Thyroid gland (tissue), 4 donors: ENCODE results near the gene BBLN. TPM values are rescaled to one million over a fixed set of nuclear protein-coding genes. Genes with fewer than 3 reads are reported as not detected.

Source experiments
- DNase-seq, 2 donors: peaks; one replicate each; pipeline ENCODE4 v3.0.0-alpha.2; 2019
- H3K27ac ChIP-seq, 3 donors: fragments of 200-600 bp; sonication (generic); 1 replicate in 2 of 3; 2 replicates in 1 of 3; pipeline ENCODE4 v1.5.1; 2016 to 2019; ENCODE audit warnings: mild to moderate bottlenecking in 1 of 3, moderate library complexity in 1 of 3
- H3K27me3 ChIP-seq: fragments of 200-600 bp; sonication (generic); one replicate; pipeline ENCODE4 v1.5.1; 2019
- H3K36me3 ChIP-seq, 2 donors: fragments of 200-600 bp; sonication (generic); one replicate each; pipeline ENCODE4 v1.5.1; 2016 to 2019
- H3K4me1 ChIP-seq, 2 donors: fragments of 200-600 bp; sonication (generic); one replicate each; pipeline ENCODE4 v1.5.1; 2017 to 2019
- H3K4me3 ChIP-seq, 3 donors: fragments of 200-600 bp; sonication (generic); replicated peaks in 1 of 3; 1 replicate in 2 of 3; 2 replicates in 1 of 3; pipeline ENCODE4 v1.5.1; 2016; ENCODE audit warnings: mild to moderate bottlenecking in 1 of 3
- H3K9me3 ChIP-seq: fragments of 200-600 bp; sonication (generic); one replicate; pipeline ENCODE4 v1.5.1; 2017
- CTCF ChIP-seq, 6 experiments: fragments of 200-600 bp in 3 of 6; fragments of 450-650 bp in 3 of 6; sonication (generic) in 3 of 6; IDR thresholded peaks; one replicate each; pipeline ENCODE4 v1.5.1; 2016 to 2019; ENCODE audit warnings: antibody characterized with exemption in 6 of 6, mild to moderate bottlenecking in 2 of 6, inconsistent platforms in 1 of 6, moderate library complexity in 1 of 6
- POLR2A ChIP-seq, 2 donors: fragments of 450-650 bp; IDR thresholded peaks; one replicate each; pipeline ENCODE4 v1.6.1; 2017; ENCODE audit warnings: antibody characterized with exemption in 2 of 2, mild to moderate bottlenecking in 2 of 2, moderate library complexity in 1 of 2
- WGBS, 2 donors: methylation state at CpG; one replicate each; pipeline ENCODE4 v1.1.5; 2017; 5-methylcytosine and 5-hydroxymethylcytosine counted together
- intact Hi-C: fragments of 100-400 bp; cut with DNase I; formaldehyde crosslinking; loops from one replicate; pipeline ENCODE4 v1.15.1; 2023
- total RNA-seq, 4 donors: library from RNA; depleted of rRNA; stranded (reverse); fragments of >200 nt; gene quantifications; one replicate each; pipeline ENCODE4 v1.2.3, GENCODE V29; 2016

Gene BBLN
- total RNA-seq, 4 donors from 2014 or later: 98.1 to 204 (median 172) TPM

GRCh38 chr9:128115187-128116103, 44.6 kb upstream of the BBLN start:
- Histone ChIP-seq H3K36me3 (peaks cover 0 to 3% of the 10 kb centered on the region in 2 donors), H3K9me3 (no peaks in the 10 kb centered on the region), H3K27ac (no peak overlapping the region), H3K27me3 (no peaks in the 10 kb centered on the region), H3K4me1 (peaks cover 0 to 5% of the 10 kb centered on the region in 2 donors), H3K4me3 (no peak overlapping the region)
- 92 to 94% methylated on average over 22 to 25 of the region's 26 CpGs for WGBS, 2 donors
- peak; percentile 32 to 50 for DNase-seq
- intact Hi-C loops: loop anchor here (5.0 kb wide), 2 partner anchors 78 to 168 kb away; no protein-coding TSS in a partner anchor
- TF ChIP-seq POLR2A (IDR thresholded peaks at IDR 0.05) (no peak), CTCF (IDR thresholded peaks at IDR 0.05) (no peak)

DNA sequence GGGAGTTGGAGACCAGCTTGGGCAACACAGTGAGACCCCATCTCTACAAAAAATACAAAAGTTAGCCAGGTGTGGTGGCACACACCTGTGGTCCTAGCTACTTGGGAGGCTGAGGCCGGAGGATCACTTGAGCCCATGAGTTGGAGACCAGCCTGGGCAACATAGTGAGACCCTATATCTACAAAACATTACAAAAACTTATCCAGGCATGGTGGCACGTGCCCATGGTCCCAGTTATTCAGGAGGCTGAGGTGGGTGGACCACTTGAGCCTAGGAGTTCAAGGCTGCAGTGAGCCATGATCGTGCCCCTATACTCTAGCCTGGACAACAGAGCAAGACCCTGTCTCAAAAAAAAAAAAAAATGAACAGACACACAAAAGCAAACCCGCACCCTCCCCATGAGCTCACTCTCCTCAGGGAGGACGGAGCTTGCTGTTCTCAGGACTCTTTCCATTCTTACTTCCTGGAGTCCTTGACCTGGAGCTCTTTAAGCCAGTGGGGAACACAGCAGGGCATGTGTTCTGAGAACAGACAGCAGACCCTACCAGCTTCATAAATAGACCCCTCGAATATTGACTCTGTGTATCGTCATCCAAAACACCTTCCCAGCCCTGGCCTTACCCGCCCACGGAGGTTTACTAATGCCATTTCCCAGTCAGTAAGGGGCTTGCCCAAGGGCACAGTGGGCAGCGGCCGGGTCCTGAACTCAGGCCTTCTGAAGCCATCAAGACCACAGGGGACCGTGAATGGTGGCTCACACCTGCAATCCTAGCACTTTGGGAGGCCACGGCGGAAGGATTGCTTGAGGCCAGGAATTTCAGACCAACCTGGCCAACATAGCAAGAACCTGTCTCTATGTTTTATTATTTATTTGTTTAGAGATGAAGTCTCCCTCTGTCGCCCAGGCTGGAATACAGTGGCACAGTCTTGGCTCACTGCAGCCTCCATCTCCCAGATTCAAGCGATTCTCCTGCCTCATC, 43.7 kb upstream of the BBLN start:
- intact Hi-C loops: loop anchor here (5.0 kb wide), 2 partner anchors 79 to 169 kb away; no protein-coding TSS in a partner anchor
- no peaks in the 10 kb centered on the region for H3K9me3 ChIP-seq
- H3K4me1 ChIP-seq: peaks cover 0 to 5% of the 10 kb centered on the region in 2 donors
- no peak for DNase-seq
- 87 to 90% methylated on average over 16 of the region's 16 CpGs for whole genome bisulfite sequencing, 2 donors
- H3K36me3 ChIP-seq: peaks cover 0 to 12% of the 10 kb centered on the region in 2 donors
- no peak overlapping the region for H3K4me3 ChIP-seq
- TF ChIP-seq POLR2A (IDR thresholded peaks at IDR 0.05): no peak
- no peak for TF ChIP-seq CTCF (IDR thresholded peaks at IDR 0.05)
- H3K27ac ChIP-seq: no peak overlapping the region
- H3K27me3 ChIP-seq: no peaks in the 10 kb centered on the region

GRCh38 chr9:128117613-128118471, 42.2 kb upstream of the BBLN start:
- TF ChIP-seq CTCF (IDR thresholded peaks at IDR 0.05): peak; percentile 100
- TF ChIP-seq POLR2A (IDR thresholded peaks at IDR 0.05): no peak
- Histone ChIP-seq H3K9me3 (no peaks in the 10 kb centered on the region), H3K4me3 (no peak overlapping the region), H3K27ac (no peak overlapping the region), H3K27me3 (no peaks in the 10 kb centered on the region), H3K36me3 (peaks cover 14 to 24% of the 10 kb centered on the region in 2 donors), H3K4me1 (peaks cover 0 to 5% of the 10 kb centered on the region in 2 donors)
- intact Hi-C loops: loop anchor here (5.0 kb wide), 2 partner anchors 81 to 171 kb away; no protein-coding TSS in a partner anchor
- peak; percentile 92 to 95 for DNase-seq
- 9 to 14% methylated on average over 20 to 25 of the region's 27 CpGs for WGBS, 2 donors

- no peak for DNase-seq
- intact Hi-C loops: loop anchor here (5.0 kb wide), 2 partner anchors 81 to 171 kb away; no protein-coding TSS in a partner anchor
- Histone ChIP-seq H3K4me1 (peaks cover 0 to 5% of the 10 kb centered on the region in 2 donors), H3K9me3 (no peaks in the 10 kb centered on the region), H3K27ac (no peak overlapping the region), H3K4me3 (no peak overlapping the region), H3K27me3 (no peaks in the 10 kb centered on the region), H3K36me3 (peaks cover 20 to 26% of the 10 kb centered on the region in 2 donors)
- WGBS, 2 donors: 36 to 41% methylated on average over 3 of the region's 3 CpGs
- TF ChIP-seq POLR2A (IDR thresholded peaks at IDR 0.05) (no peak), CTCF (IDR thresholded peaks at IDR 0.05) (no peak)
These were observed 41.6 kb upstream of the BBLN start for GRCh38 chr9:128118472-128118857.
